8988T (cell line): ENCODE data around the gene DNM1.
A peak's percentile ranks its signal among the peaks of the same experiment; 100 is the strongest.
"Not testable (repeated sequence)": the region's sequence is repeated elsewhere in the genome, so short reads cannot be mapped to it uniquely, and the experiment has no call there.

Experiments
- DNase-seq: peaks from one replicate; pipeline ENCODE4 v3.0.0; 2011

DNM1 gene

DNA sequence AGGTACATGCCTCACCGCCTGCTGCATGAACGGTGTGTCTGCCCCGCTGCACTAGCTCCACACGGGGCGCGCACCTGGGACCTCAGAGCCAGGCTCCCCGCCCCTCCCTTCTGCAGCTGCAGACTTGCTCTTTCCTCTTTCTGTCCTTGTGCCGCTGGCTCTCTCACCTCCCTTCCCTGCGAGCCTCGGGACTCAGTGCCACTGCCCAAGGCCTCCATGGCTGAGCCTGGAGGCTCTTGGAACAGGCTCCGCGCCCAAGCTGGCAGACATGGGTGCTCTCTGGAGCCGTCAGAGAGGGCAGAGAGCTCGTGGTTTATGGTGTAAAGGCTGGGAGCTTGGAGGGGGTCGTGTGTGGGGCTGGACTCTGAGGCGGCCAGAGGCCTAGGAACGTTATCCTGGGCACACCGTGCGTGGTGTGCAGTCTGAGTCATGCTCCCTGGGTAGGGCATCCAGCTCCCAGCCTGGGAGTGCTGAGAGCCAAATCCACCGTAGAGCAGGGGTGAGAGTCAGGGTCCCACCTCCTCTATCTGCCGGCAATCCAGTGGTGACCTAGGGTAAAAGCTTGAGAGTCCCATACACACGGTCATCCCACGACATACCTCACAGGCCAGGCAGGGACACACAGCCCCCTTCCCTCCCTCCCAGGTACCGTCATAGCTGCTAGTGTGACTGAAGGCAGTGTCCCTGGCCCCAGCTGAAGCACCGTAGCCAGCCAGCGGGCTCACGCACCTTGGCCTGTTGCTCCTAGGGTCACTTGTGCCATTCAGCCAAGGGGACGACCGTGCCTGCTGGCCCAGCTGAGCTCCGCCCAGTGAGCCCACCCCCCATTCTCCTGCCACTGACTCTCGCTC, 50.2 kb downstream of the DNM1 start:
- no peak for DNase-seq

DNA sequence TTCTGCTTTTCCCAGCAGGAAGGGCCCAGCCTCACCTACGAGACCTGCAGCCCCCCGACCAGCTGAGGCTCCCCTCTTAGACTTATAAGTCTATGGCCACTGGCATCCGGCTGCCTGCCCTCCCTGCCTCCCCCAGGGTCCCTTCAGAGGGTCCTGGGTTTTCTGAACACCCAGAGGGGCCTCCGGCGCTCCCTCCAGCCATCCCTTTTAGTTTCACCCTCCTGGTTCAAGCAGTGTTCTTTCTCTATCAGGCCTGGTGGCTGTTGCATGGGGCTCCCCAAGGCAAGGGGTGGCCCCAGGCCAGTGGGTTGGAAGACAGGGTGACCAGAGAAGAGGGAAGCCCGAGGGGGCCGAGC, 50.8 kb downstream of the DNM1 start:
- DNase-seq = no peak

DNA sequence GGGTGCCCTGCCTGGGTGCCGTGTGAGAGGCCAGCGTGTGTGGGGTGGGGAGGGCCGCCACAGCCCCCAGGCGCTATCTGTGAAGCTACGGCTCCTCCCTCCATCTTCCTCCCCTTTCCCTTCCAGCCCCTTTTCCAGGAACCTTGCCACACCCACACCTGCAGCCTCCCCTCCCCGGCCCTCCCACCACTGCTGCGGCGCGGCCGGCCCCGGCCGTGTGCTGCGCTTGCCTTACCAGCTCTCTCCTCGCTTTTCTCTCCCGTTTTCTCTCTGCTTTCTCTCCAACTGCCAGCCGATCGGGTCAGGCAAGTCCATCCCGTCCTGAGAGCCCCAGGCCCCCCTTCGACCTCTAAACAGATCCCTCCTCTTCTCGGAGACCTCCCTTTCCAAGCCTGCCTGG, 51.2 kb downstream of the DNM1 start:
- DNase-seq = no peak

DNA sequence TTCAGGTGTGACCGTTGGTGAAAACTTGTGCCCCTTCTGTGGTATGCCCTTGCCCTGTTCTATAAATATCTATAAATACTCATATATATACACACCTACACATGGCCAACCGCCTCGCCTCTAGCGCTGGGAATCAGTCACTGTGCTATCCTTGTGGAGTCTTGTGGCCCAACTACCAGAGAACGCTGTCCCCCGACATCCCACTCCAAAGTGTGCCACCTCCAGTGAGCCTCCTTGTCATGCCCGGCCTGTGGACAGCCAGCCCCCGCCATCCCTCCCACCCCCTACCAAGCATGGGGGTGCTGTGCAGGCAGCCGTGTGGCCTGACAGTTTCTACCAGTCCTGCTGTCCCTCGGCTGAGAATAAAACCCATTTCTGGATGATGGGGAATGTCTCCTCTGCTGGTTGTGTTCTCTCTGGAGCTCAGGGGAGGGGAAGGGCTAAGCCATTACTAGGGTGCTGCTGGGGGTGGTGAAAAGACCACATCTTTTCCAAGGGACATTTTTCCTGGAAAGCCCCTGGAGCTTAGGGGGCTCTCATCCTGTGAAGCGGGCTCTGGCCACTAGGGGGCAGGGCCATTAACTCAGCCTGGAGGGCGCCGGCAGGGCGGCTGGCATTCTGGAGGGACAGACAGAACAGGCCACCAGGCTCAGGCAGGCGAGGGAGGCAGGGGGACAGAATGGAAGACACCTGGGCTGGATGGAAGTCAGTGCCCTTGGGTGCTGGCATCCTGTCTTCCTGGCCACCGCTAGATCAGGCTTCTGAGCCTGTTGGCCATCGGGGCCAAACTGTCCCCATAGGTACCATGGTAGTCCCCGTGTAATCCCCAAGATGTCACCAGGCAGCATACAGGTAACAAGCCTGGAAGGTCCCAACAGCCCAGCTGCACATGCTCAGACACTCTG, 51.9 kb downstream of the DNM1 start:
- DNase-seq = peak; percentile 98

DNA sequence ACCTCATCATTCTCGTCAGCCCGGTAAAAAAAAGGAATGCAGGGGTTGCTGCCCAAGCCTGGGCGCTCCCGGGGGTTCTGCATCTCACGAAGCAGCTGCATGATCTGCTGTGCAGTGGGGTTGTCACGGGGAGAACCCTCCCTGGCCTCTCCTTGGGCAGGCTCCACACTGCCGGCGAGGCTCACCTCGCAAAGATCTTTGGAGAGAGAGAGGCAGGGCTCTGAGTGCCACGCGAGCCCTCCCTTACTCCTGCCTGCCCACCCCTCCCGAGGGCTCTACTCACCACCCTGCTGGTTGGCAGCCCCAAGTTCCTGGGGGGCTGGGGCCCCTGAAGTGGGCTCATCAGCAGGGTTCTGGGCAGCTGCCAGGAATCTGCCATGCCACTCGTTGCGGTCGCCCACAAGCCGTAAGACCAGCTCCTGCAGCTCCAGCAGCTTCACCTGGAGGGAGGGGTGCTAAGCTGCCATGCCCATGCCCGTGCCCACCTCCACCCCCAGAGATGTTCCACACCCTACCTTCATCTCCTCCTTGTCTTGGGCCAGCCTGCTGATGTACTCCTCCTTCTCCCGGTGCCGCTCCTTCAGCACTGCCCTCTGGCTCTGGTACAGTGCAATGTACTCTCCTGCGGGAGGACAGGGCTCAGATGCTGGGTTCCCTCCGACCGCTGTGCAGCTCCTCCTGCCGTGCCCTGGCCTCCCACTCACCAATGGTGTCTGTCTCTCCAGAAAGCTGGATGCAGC, 54.1 kb downstream of the DNM1 start:
- no peak for DNase-seq

DNA sequence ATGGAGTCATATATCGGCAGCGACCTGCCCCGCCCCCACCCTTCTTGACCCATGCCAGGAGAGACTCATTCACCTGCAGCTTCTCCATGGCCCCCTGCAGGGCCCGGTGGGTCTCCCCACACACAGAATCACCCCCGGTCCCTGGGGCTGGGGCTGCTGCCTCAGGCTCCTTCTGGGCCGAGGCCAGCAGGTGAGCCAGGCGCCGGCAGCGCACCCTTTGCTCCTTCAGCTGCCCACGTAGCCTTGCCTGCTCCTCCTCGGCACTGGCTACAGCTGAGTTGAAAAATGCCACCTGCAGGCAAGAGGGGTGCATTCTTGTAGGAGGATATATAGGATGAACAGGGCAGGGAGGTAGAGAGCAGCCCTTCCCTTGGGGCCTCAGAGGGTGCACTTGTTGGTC, 54.7 kb downstream of the DNM1 start:
- DNase-seq = no peak

DNA sequence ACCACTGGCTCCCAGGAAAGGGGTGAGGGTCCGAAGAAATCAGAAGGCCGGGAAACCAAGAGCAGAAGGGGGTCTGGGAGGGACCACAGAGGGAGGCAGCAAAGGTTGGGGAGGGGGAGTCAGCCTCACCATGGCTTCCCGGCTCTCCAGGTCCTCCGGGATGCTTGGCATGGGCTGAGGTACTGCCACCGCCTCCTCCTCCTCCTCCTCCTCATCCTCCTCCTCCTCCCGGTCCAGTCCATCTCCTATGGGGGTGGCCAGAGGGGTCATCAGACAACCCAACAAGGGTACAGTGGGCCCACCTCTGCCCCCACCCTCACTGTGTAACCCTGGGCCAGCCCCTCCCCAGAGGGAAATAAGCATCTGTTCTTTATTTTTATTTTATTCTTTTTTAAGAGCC, 55.1 kb downstream of the DNM1 start:
- no peak for DNase-seq

DNA sequence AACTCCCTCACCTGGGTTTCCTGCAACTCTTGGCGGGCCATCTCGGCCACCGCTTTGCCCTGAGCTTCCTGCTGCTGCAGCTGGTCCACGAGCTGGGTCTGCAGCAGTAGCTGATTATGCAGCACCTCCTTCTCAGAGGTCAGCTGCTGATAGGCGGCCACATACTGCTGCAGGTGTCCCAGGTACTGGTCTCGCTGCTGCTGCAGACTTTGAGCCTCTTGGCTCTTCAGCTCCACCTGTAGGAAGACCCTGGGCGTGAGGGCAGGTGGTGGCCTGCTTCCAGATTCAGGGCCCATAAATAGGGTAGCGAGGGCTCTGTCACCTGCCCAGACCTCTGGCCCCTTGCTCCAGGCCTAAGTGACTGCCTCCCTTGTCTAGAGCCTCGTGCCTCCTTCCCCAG, 56.0 kb downstream of the DNM1 start:
- no peak for DNase-seq

DNA sequence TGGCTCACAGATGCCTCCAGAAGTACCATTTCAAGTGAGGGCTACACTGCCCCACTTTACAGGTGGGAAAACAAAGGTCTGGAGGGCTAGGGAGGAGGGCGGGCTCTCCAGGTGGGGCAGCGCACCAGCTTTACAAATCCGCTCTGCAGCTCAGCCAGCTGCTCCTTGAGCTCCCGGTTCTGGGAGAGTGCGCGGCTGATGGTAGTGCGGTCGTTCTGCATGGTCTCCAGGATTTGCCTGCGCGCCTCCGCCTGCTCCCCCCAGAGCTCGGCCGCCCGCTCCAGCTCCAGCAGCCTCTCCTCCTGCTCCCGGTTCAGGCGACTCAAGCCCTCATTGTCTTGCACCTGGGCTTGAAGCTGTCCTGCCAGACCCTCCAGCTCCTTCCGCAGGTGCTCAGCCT, 57.2 kb downstream of the DNM1 start:
- DNase-seq = no peak

DNA sequence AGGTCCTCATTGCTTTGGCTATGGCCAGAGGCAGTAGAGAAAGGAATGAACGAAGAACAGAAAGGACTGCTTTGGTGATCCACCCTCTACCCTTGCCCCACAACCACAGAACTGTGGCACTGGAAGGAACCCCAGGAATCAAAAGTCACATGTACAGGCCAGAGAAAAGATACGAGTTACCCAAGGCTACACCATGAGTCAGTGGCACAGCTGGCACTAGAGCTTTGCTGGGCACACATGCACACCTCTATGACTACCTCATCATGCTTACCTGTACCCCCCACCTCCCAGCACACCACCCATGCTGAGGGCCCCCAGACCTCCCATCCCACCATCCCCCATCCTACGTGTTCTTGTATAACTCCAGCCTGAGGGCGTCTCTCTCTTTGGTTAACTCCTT, 59.5 kb downstream of the DNM1 start:
- DNase-seq = no peak

DNA sequence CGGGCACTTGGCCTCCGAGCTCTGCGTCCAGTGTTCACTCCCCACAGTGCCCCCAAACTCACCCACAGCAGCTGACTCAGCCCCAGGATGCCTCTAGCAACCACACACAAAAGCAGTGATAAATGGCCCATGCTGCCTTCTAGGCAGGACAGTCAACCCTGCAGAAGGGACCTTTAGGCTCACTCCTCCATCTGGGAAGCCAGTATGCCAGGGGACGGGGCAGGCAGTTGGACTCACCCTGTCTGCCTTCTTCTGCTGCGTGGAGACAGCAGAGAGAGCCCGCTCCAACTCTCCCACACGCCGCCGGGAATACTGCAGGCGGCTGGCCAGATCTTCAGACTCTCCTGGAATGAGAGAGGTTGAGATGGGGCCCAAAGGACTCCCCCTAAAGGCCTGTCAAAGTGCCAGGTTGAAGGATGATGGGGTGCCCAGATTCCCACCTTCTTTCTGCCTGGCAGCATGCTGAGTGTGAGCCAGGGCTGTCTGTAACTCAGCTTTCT, 62.2 kb downstream of the DNM1 start:
- DNase-seq = no peak

DNA sequence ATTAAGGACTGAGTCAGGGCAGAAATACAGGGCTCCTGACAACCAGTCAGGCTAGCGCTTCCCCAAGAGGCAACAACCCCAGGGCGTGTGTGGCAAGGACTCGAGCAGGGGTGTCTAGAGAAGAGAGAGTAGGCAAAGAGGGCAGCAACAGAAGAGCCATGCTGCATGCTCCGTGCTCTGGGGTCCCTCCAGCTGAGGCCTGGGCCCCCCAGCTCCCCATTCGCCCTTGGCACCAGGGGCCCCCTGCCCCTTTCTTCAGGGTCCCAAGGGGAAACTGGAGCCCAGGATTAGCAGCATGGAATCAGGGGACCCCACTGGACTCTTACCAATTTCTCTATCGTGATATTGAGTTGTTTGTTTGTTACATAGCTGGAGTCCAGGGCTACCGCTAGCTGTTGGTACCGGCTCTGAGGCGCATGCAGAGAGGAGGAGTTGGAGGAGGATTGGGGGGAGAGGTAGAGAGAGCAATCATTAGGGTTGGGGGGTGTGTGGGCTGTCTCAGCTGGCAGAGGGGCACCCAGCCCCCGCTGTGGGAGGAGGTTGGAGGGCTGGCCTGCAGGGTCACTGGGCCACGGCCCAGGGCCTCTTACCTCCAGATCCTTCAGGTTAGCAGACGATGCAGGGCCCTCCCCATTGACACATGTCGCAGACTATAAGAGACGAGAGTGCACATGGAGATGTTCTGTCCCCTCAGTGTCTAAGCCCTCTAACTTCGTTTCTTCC, 63.9 kb downstream of the DNM1 start:
- DNase-seq = no peak

DNA sequence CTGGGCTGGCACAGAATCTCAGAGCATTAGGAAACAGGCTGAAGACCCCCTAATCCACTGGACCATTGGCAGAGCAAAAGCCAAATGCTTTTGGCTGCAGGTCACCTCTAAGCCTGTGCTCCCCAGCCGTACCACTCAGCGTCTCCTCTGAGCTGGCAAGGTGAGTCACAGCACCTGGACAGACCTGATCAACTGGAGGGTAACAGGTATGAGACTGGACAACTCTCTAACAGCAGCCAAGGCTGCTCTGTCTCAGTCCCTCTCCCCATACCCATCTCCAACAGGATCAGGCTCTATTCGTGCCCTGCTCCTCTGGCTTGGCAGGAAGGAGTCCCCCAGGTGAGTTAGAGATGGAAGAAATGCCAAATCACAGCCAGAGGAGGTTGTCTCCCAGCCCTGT, 67.9 kb downstream of the DNM1 start:
- DNase-seq = no peak

DNA sequence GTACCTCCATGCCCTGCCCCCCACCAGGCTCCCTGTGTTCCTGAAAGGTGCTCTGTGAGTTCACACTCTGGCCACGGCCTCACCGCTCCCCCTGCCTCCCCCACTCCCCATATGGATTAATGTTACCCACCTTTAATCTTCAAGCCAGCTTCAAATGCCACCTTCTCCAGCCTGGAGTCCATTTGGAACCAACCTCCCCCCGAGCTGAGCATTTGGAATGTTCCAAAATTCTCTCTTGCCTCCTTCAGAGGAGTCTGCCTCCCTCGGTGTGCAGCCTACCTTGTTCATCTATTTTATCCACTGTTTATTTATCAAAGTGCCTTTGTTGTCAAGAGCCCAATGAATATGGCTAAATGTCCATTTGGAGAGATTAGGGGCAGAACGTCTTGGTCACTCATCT, 68.3 kb downstream of the DNM1 start:
- DNase-seq = no peak

DNA sequence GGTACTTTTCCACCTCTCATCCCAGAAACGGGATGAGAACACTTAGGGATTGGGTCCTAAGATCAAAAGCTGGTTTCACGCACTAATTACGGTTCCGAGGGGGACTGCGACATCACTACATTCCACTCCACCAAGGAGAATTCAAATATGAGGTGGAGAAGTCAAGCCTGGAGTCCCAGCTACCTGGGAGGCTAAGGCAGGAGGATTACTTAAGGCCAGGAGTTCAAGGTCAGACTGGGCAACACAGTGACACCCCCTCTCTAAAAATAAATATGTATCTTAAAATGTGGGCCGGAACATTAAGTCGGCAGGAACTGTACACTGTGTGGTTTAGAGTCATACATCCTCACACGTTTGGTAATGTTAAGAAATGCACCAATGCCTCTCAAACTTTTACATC, 71.1 kb downstream of the DNM1 start:
- no peak for DNase-seq

DNA sequence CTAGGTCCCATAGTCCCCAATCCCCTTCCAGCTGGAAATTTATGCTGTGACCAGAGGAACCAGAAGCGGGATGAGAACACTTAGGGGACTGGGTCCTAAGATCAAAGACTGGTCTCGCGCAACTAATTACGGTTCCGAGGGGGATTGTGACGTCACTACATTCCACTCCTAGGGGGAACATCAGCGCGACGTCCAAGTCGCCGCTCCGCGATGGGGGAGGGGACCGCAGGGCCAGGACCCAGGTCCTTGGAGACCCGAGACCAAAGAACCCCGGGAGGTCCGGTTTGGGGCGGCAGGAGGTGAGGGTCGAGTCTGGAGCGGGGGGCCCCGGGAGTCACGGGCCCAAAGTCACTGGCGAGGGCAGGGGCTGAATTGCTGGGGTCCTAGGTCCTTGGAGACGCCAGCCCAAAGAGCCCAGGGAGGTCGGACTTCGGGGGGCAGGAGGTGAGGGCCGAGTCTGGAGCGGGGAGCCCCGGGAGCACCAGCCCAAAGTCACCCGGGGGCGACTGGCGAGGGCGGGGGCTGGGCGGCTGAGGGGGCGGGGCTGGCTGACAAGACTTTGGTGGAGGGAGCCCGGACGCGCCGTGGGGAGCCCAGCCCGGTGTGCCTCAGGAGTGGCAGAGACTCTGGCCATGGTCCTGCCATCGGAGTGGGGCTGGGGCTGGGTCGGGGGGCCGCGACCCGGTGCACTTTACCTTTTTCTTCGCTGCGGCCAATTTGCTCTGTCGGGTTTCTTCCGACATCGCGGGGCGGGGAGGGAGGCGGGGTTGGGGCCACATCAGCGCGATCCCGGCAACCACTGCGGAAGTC, 72.2 kb downstream of the DNM1 start, which contains the start of gene GOLGA2:
TSS of gene GOLGA2 (minus strand) at position 810 of the 810 bp plus-strand sequence. CDS start at position 779, 31 bp downstream.
- DNase-seq = peak; percentile 64

DNA sequence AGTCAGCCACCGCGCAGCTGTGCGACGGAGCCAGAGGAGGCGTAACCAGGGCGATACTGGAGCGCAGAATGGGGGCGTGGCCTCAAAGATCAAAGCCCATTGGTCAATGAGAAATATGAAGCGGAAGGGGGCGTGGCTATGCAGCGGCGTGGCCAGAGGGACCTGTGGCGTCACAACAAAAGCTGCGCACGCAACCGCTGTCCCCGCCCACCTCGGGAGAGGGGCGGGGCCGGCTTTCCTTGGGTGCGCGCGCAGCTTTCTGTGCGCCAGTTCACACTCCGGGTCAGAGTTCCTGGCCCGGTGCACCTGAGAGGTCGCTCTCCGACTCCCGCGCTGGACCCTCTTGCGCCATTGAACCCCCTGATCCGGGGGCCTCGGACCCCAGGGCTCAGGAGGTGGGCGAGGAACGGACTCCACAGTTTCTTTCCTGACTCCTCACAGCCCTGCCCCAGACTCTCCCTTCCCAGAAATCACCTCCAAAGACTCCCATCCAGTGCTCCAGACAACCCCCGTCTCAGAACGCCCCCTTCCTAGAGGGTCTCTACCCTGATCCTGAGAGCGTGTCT, 72.9 kb downstream of the DNM1 start, which contains the start of gene SWI5:
TSS of gene SWI5 (plus strand) at position 269 of the 566 bp plus-strand sequence.
- peak; percentile 91 for DNase-seq

DNA sequence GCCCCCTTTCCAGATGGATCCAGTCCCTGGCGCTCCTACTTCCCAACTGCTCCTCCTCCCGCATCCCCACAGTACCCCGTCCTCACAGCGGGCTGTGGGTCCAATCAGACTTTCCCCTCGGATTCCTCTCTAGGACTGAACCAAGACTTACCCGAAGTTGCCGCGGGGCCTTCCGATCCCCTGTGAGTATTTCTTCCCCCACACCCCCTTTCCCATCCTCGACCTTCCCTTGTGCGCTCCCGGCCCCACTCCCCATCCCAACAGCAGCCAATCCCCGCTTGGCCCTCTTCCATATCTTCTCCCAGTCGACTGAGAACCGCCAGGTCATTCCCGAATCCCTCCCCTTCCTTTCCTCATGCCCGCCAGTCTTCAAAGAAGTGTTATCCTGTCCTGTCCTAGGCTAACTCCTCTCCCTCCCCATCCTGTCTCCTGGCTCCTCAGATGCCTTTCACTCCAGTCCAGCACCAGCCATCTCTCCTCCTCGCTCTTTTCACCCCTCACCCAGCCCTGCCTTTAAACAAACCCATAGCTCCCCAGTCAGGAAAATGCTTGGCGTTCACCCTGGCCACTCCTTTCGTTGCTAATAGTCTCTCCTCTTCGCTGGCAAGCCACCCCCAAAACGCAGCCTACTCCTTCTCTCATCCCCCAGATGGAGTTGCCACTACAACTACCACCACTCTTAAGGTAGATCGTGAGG, 73.5 kb downstream of the DNM1 start:
- no peak for DNase-seq

DNA sequence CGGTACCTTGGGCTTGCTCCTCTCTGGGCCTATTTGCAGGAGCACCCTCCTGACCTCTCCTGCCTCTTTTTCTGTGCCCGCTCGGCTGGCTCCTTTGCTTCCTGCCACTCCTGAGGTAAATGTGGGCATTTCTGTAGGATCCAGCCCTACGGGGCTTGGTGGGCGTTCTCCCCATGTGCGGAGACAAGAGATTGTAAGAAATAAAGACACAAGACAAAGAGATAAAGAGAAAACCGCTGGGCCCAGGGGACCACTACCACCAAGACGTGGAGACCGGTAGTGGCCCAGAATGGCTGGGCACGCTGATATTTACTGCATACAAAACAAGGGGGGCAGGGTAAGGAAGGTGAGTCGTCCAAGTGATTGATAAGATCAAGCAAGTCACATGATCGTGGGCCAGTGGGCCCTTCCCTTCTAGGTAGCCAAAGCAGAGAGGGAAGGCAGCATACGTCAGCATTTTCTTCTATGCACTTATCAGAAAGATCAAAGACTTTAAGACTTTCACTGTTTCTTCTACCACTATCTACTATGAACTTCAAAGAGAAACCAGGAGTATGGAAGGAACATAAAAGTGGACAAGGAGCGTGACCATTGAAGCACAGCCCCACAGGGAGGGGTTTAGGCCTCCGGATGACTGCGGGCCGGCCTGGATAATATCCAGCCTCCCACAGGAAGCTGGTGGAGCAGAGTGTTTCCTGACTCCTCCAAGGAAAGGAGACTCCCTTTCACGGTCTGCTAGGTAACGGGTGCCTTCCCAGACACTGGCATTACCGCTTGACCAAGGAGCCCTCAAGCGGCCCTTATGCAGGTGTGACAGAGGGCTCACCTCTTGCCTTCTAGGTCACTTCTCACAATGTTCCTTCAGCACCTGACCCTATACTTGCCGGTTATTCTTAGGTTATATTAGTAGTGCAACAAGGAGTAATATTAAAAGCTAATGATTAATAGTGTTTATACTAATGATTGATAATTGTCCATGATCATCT, 76.2 kb downstream of the DNM1 start:
- DNase-seq = not testable (repeated sequence)
